Measurements from ENCODE around the gene LMAN2L. TPM values are rescaled to one million over a fixed set of nuclear protein-coding genes. Genes with fewer than 3 reads are reported as not detected.

The LMAN2L gene
- total RNA-seq, 1 donor from 2014 or later = 33.3 TPM

- no peak for TF ChIP-seq CTCF (IDR thresholded peaks at IDR 0.05; ENCODE audit: unreplicated experiment)
- Mint-ChIP-seq H3K9me3 (no peaks in the 10 kb centered on the region), H3K4me3 (no peak overlapping the region), H3K4me1 (peaks cover 28% of the 10 kb centered on the region), H3K27ac (no peak overlapping the region), H3K36me3 (peaks cover 2% of the 10 kb centered on the region), H3K27me3 (ENCODE audit: low read depth) (no peaks in the 10 kb centered on the region)
- no peak for DNase-seq (ENCODE audit: low spot score in 2 of 2, unreplicated experiment in 2 of 2)
Observed at GRCh38 chr2:96775160-96775559, 35.3 kb upstream of the LMAN2L start.

DNA sequence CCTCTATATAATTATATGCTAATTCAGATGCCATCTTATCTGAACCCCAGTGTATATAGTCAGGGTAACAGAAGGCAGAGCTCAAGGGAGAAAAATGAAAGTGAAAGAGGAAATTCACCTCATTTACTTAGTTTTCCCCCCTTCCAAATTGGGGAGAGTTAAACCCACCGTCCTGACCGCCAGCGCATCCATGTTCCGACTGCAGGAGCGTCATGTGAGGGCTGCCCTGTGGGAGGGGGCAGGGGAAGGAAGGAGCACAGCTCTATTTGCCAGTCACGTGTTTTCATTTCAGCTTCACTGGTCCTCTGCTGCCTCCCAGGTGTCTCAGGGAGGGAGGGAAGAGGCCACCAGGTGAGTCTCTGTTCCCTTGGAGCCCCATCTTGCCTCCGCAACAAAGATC lies 34.1 kb upstream of the LMAN2L start:
- no peak for DNase-seq (ENCODE audit: low spot score in 2 of 2, unreplicated experiment in 2 of 2)
- no peak for TF ChIP-seq CTCF (IDR thresholded peaks at IDR 0.05; ENCODE audit: unreplicated experiment)
- H3K4me3 Mint-ChIP-seq = no peak overlapping the region

GRCh38 chr2:96772903-96773671 lies 33.2 kb upstream of the LMAN2L start:
- Mint-ChIP-seq H3K27me3 (ENCODE audit: low read depth) (no peaks in the 10 kb centered on the region), H3K4me3 (no peak overlapping the region), H3K27ac (peak overlapping the region; percentile 88), H3K9me3 (no peaks in the 10 kb centered on the region), H3K4me1 (peaks cover 42% of the 10 kb centered on the region), H3K36me3 (no peaks in the 10 kb centered on the region)
- DNase-seq (ENCODE audit: low spot score in 2 of 2, unreplicated experiment in 2 of 2) = no peak
- TF ChIP-seq CTCF (IDR thresholded peaks at IDR 0.05; ENCODE audit: unreplicated experiment) = no peak

More for the DNA sequence above, 34.1 kb upstream of the LMAN2L start:
- Mint-ChIP-seq H3K36me3 (no peaks in the 10 kb centered on the region), H3K9me3 (no peaks in the 10 kb centered on the region), H3K4me1 (peaks cover 37% of the 10 kb centered on the region), H3K27ac (peak overlapping the region; percentile 47), H3K27me3 (ENCODE audit: low read depth) (no peaks in the 10 kb centered on the region)

DNA sequence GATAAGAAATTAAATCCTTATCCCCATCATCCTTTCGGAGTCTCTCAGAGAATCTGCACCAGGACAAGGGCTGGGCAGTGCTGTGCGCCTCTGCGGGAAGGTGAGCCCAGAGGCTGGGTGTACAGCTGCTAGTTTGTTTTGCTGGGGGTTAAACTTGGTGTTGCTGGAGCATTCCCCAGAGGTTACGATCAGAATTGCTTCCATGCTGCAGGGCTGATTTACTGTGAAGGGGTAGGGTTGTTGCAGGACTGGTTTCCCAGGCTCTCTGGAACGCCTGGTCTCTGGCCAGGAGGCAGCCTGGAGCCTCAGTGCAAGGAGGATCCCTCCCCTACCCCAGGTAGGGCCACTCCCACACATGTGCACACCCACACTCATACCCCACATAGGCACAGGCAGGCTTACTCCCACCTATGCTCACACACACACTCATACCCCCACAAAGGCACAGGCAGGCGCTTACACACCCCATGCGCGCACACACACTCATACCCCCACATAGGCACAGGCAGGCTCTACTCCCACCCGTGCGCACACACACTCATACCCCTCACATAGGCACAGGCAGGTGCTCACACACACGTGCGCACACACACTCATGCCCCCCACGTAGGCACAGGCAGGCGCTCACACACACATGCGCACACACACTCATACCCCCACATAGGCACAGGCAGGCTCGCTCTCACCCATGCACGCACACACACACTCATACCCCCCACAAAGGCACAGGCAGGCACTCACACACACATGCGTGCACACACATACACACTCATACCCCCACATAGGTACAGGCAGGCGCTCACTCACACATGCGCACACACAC lies 32.1 kb upstream of the LMAN2L start:
- Mint-ChIP-seq H3K4me1 (peaks cover 42% of the 10 kb centered on the region), H3K4me3 (peak overlapping the region; percentile 4), H3K36me3 (no peaks in the 10 kb centered on the region), H3K27me3 (ENCODE audit: low read depth) (no peaks in the 10 kb centered on the region), H3K9me3 (no peaks in the 10 kb centered on the region), H3K27ac (peak overlapping the region; percentile 93)
- peak; percentile 42 to 68 for DNase-seq (ENCODE audit: low spot score in 2 of 2, unreplicated experiment in 2 of 2)
- TF ChIP-seq CTCF (IDR thresholded peaks at IDR 0.05; ENCODE audit: unreplicated experiment) = no peak

- no peak for TF ChIP-seq CTCF (IDR thresholded peaks at IDR 0.05; ENCODE audit: unreplicated experiment)
- DNase-seq (ENCODE audit: low spot score in 2 of 2, unreplicated experiment in 2 of 2) = no peak
- Mint-ChIP-seq H3K27ac (peak overlapping the region; percentile 82), H3K9me3 (no peaks in the 10 kb centered on the region), H3K27me3 (ENCODE audit: low read depth) (no peaks in the 10 kb centered on the region), H3K36me3 (no peaks in the 10 kb centered on the region), H3K4me3 (peak overlapping the region; percentile 5), H3K4me1 (peaks cover 50% of the 10 kb centered on the region)
Observed at GRCh38 chr2:96770442-96771202, 30.8 kb upstream of the LMAN2L start.

Data from mesothelial cell of epicardium (in vitro differentiated cells).